Colonic mucosa (tissue), 4 donors: ENCODE data around the gene DUSP15. TPM values are rescaled to one million over a fixed set of nuclear protein-coding genes. Genes with fewer than 3 reads are reported as not detected.
A peak's percentile ranks its signal among the peaks of the same experiment; 100 is the strongest.

Experiments
- DNase-seq: peaks from one replicate; pipeline ENCODE4 v3.0.0-alpha.2; 2020
- H3K27ac ChIP-seq: fragments of 200-600 bp; one replicate; pipeline ENCODE4 v1.8.0; 2021
- H3K27me3 ChIP-seq: fragments of 200-600 bp; one replicate; pipeline ENCODE4 v1.8.0; 2021
- H3K36me3 ChIP-seq: fragments of 200-600 bp; one replicate; pipeline ENCODE4 v1.8.0; 2021
- H3K4me1 ChIP-seq: fragments of 200-600 bp; one replicate; pipeline ENCODE4 v1.8.0; 2021; ENCODE audit warnings: mild to moderate bottlenecking
- H3K4me3 ChIP-seq: fragments of 200-600 bp; one replicate; pipeline ENCODE4 v1.8.0; 2021
- H3K9ac ChIP-seq, 2 donors: one replicate each; pipeline ENCODE4 v1.7.0; 2013; ENCODE audit warnings: control low read depth in 2 of 2, low read depth in 2 of 2, low read length in 2 of 2
- H3K9me3 ChIP-seq: fragments of 200-600 bp; one replicate; pipeline ENCODE4 v1.8.0; 2021
- CTCF ChIP-seq: fragments of 200-600 bp; IDR thresholded peaks from one replicate; pipeline ENCODE4 v1.8.0; 2022; ENCODE audit warnings: antibody characterized with exemption, mild to moderate bottlenecking
- intact Hi-C: fragments of 100-400 bp; cut with DNase I; formaldehyde crosslinking; loops from one replicate; pipeline ENCODE4 v1.14.1; 2022
- total RNA-seq, 2 donors: library from RNA; stranded (reverse); fragmentation: NEBNext Ultra II Directional in 1 of 2; extraction: Animal tissue kit (Norgen Biotek cat#: 25700) in 1 of 2; gene quantifications; one replicate each; pipeline ENCODE4 v1.2.1, GENCODE V29; 2021
- donor health status: healthy.
- donor health status: DM: no; HTN: no; CAD: no.
- donor health status: DM: no; HTN: no; CAD: no.

Gene DUSP15
- total RNA-seq, 2 donors from 2014 or later, result 0.59 to 0.74 TPM

- no peak overlapping the region for H3K27ac ChIP-seq
- intact Hi-C loops, result no loop called here
- no peaks in the 10 kb centered on the region for H3K4me1 ChIP-seq
- H3K9ac ChIP-seq, result no peak overlapping the region
- TF ChIP-seq CTCF, result no peak
- H3K4me3 ChIP-seq, result no peak overlapping the region
- no peak for DNase-seq
- no peaks in the 10 kb centered on the region for H3K9me3 ChIP-seq
- H3K27me3 ChIP-seq, result no peaks in the 10 kb centered on the region
- H3K36me3 ChIP-seq, result no peaks in the 10 kb centered on the region
Measured at GRCh38 chr20:31883829-31884228, 13.5 kb upstream of the DUSP15 start.

GRCh38 chr20:31881945-31882344 lies 11.6 kb upstream of the DUSP15 start:
- TF ChIP-seq CTCF, result no peak
- no peak for DNase-seq
- H3K4me1 ChIP-seq, result no peaks in the 10 kb centered on the region
- no peak overlapping the region for H3K9ac ChIP-seq
- H3K36me3 ChIP-seq, result no peaks in the 10 kb centered on the region
- no peaks in the 10 kb centered on the region for H3K27me3 ChIP-seq
- intact Hi-C loops, result no loop called here
- H3K27ac ChIP-seq, result no peak overlapping the region
- H3K4me3 ChIP-seq, result no peak overlapping the region
- no peaks in the 10 kb centered on the region for H3K9me3 ChIP-seq

- peak; percentile 91 for DNase-seq
- Histone ChIP-seq H3K9me3 (no peaks in the 10 kb centered on the region), H3K27ac (peak overlapping the region; percentile 56), H3K4me3 (peak overlapping the region; percentile 59), H3K9ac (peak overlapping the region; percentile 63 to 76), H3K36me3 (no peaks in the 10 kb centered on the region), H3K27me3 (no peaks in the 10 kb centered on the region), H3K4me1 (no peaks in the 10 kb centered on the region)
- no peak for TF ChIP-seq CTCF
- intact Hi-C loops, result no loop called here
Measured at GRCh38 chr20:31879143-31879987, 9.0 kb upstream of the DUSP15 start.

GRCh38 chr20:31877684-31878083 lies 7.4 kb upstream of the DUSP15 start:
- H3K27me3 ChIP-seq, result no peaks in the 10 kb centered on the region
- intact Hi-C loops, result no loop called here

GRCh38 chr20:31875671-31876070 lies 5.3 kb upstream of the DUSP15 start:
- H3K9me3 ChIP-seq, result no peaks in the 10 kb centered on the region
- intact Hi-C loops, result no loop called here
- H3K36me3 ChIP-seq, result no peaks in the 10 kb centered on the region
- H3K27ac ChIP-seq, result no peak overlapping the region
- H3K27me3 ChIP-seq, result peaks cover 3% of the 10 kb centered on the region
- no peak overlapping the region for H3K4me3 ChIP-seq
- TF ChIP-seq CTCF, result no peak
- DNase-seq, result no peak
- no peaks in the 10 kb centered on the region for H3K4me1 ChIP-seq
- no peak overlapping the region for H3K9ac ChIP-seq

More at GRCh38 chr20:31877684-31878083, 7.4 kb upstream of the DUSP15 start:
- Histone ChIP-seq H3K4me3 (no peak overlapping the region), H3K36me3 (no peaks in the 10 kb centered on the region), H3K9ac (no peak overlapping the region), H3K27ac (no peak overlapping the region), H3K9me3 (no peaks in the 10 kb centered on the region), H3K4me1 (no peaks in the 10 kb centered on the region)
- DNase-seq, result no peak
- TF ChIP-seq CTCF, result no peak
